IMR-90 (cell line): ENCODE data around the gene MICAL1. TPM values are rescaled to one million over a fixed set of nuclear protein-coding genes. Genes with fewer than 3 reads are reported as not detected.

Source experiments
- ATAC-seq: fragments of 200-7000 bp; cut with Tn5 transposase; 2 replicates; pipeline ENCODE4 v1.9.1; 2020; ENCODE audit warnings: low read depth, mild to moderate bottlenecking, moderate library complexity
- BruUV-seq: library from RNA; stranded (reverse); fragments of 400-500 nt; replicated peaks from 2 replicates; lab custom pipeline; 2021; lab: Mats Ljungman, UMichigan
- CTCF ChIA-PET: fragments of 300-600 bp; formaldehyde crosslinking; extraction: SDS; loops from one replicate; lab custom pipeline; 2021; ENCODE audit warnings: antibody characterized with exemption; lab: Yijun Ruan, JAX
- POLR2A ChIA-PET: fragments of 300-600 bp; sonication (Branson Sonifier 250); formaldehyde crosslinking; loops from one replicate; lab custom pipeline; 2022; ENCODE audit warnings: antibody characterized with exemption; ENCODE audit not compliant: unreplicated experiment; lab: Charles Lee
- DNase-seq: peaks from one replicate; pipeline ENCODE4 v3.0.0; 2013
- H2AFZ ChIP-seq: replicated peaks from 2 replicates; pipeline ENCODE3; 2013; ENCODE audit warnings: low read length, mild to moderate bottlenecking; ENCODE audit not compliant: poor library complexity
- H2AK5ac ChIP-seq: 2 replicates; pipeline ENCODE4 v1.6.1; 2013; ENCODE audit warnings: low read depth, low read length, inconsistent platforms
- H2AK9ac ChIP-seq: replicated peaks from 2 replicates; pipeline ENCODE3; 2013; ENCODE audit warnings: mild to moderate bottlenecking, low read depth, low read length, moderate library complexity; ENCODE audit not compliant: poor library complexity
- H2BK120ac ChIP-seq: 2 replicates; pipeline ENCODE4 v1.6.1; 2013; ENCODE audit warnings: low read depth, low read length, inconsistent platforms
- H2BK15ac ChIP-seq: 3 replicates; pipeline ENCODE4 v1.6.1; 2013; ENCODE audit warnings: low read depth, low read length, inconsistent platforms
- H2BK20ac ChIP-seq: 2 replicates; pipeline ENCODE4 v1.6.1; 2013; ENCODE audit warnings: low read depth, mild to moderate bottlenecking, inconsistent platforms, low read length, moderate library complexity
- H2BK5ac ChIP-seq: 2 replicates; pipeline ENCODE4 v1.6.1; 2013; ENCODE audit warnings: mild to moderate bottlenecking, low read depth, low read length, inconsistent platforms; ENCODE audit not compliant: poor library complexity, severe bottlenecking
- H3K14ac ChIP-seq: replicated peaks from 2 replicates; pipeline ENCODE4 v1.6.1; 2013; ENCODE audit warnings: low read depth, low read length, inconsistent platforms
- H3K18ac ChIP-seq: 2 replicates; pipeline ENCODE4 v1.6.1; 2013; ENCODE audit warnings: low read depth, low read length, control low read depth
- H3K23ac ChIP-seq: 2 replicates; pipeline ENCODE4 v1.6.1; 2013; ENCODE audit warnings: low read depth, low read length, inconsistent platforms
- H3K27ac ChIP-seq: 2 replicates; pipeline ENCODE4 v1.5.1; 2013; ENCODE audit warnings: mild to moderate bottlenecking, control low read depth, low read length; ENCODE audit not compliant: insufficient read depth
- H3K27me3 ChIP-seq: 2 replicates; pipeline ENCODE4 v1.6.1; 2013; ENCODE audit warnings: low read length; ENCODE audit not compliant: control insufficient read depth, insufficient read depth
- H3K36me3 ChIP-seq: 2 replicates; pipeline ENCODE4 v1.6.1; 2013; ENCODE audit warnings: low read length, mixed read lengths; ENCODE audit not compliant: control insufficient read depth, insufficient read depth
- H3K4ac ChIP-seq: 2 replicates; pipeline ENCODE4 v1.6.1; 2013; ENCODE audit warnings: low read depth, low read length, inconsistent platforms
- H3K4me1 ChIP-seq: 2 replicates; pipeline ENCODE4 v1.6.1; 2013; ENCODE audit warnings: low read length, mixed read lengths; ENCODE audit not compliant: control insufficient read depth, insufficient read depth
- H3K4me2 ChIP-seq: 2 replicates; pipeline ENCODE4 v1.6.1; 2013; ENCODE audit warnings: low read depth, mild to moderate bottlenecking, control low read depth, low read length, moderate library complexity
- H3K4me3 ChIP-seq: 2 replicates; pipeline ENCODE4 v1.5.1; 2013; ENCODE audit warnings: low read depth, mild to moderate bottlenecking, control low read depth, low read length, moderate library complexity; ENCODE audit not compliant: insufficient read depth
- H3K56ac ChIP-seq: 2 replicates; pipeline ENCODE4 v1.6.1; 2013; ENCODE audit warnings: low read length, inconsistent platforms; ENCODE audit not compliant: insufficient read depth; ENCODE audit errors: extremely low read depth
- H3K79me1 ChIP-seq, 2 experiments: 2 replicates each; pipeline ENCODE4 v1.6.1; 2013; ENCODE audit warnings: low read length in 2 of 2, inconsistent platforms in 1 of 2, low read depth in 1 of 2
- H3K9ac ChIP-seq: 2 replicates; pipeline ENCODE4 v1.6.1; 2013; ENCODE audit warnings: low read depth, low read length, control low read depth
- H3K9me1 ChIP-seq: 2 replicates; pipeline ENCODE4 v1.6.1; 2013; ENCODE audit warnings: low read length, inconsistent platforms; ENCODE audit not compliant: insufficient read depth
- H3K9me3 ChIP-seq: 2 replicates; pipeline ENCODE4 v1.6.1; 2013; ENCODE audit warnings: low read length; ENCODE audit not compliant: control insufficient read depth, insufficient read depth
- H4K20me1 ChIP-seq: 2 replicates; pipeline ENCODE4 v1.6.1; 2013; ENCODE audit warnings: low read length, inconsistent platforms; ENCODE audit not compliant: insufficient read depth
- H4K5ac ChIP-seq: 2 replicates; pipeline ENCODE4 v1.6.1; 2013; ENCODE audit warnings: mild to moderate bottlenecking, low read depth, low read length, control low read depth
- H4K8ac ChIP-seq, 2 experiments: 2 replicates each; pipeline ENCODE4 v1.6.1; 2013; ENCODE audit warnings: low read depth in 2 of 2, low read length in 2 of 2, control low read depth in 1 of 2, inconsistent platforms in 1 of 2
- H4K91ac ChIP-seq: 2 replicates; pipeline ENCODE4 v1.6.1; 2013; ENCODE audit warnings: low read depth, low read length, inconsistent platforms; ENCODE audit not compliant: insufficient read depth
- BHLHE40 ChIP-seq: fragments of 150-350 bp; IDR thresholded peaks from 2 replicates; pipeline ENCODE4 v1.6.1; 2016; ENCODE audit warnings: mild to moderate bottlenecking, low read depth, low read length
- CHD1 ChIP-seq: IDR thresholded peaks from 2 replicates; pipeline ENCODE4 v1.6.1; 2012; ENCODE audit warnings: low read depth, low read length, improper control_type of control experiment
- ELK1 ChIP-seq: fragments of 150-350 bp; IDR thresholded peaks from 2 replicates; pipeline ENCODE4 v1.6.1; 2016; ENCODE audit warnings: low read depth, mild to moderate bottlenecking, low read length, moderate library complexity, borderline replicate concordance
- FOS ChIP-seq: fragments of 150-350 bp; IDR thresholded peaks from 2 replicates; pipeline ENCODE4 v1.6.1; 2016; ENCODE audit warnings: low read depth, low read length
- MAFK ChIP-seq: IDR thresholded peaks from 2 replicates; pipeline ENCODE4 v1.6.1; 2012; ENCODE audit warnings: low read depth, low read length, improper control_type of control experiment
- MAZ ChIP-seq: IDR thresholded peaks from 2 replicates; pipeline ENCODE4 v1.6.1; 2012; ENCODE audit warnings: low read depth, mild to moderate bottlenecking, low read length, improper control_type of control experiment, moderate library complexity, borderline replicate concordance
- MXI1 ChIP-seq: IDR thresholded peaks from 2 replicates; pipeline ENCODE4 v1.6.1; 2012; ENCODE audit warnings: low read depth, mild to moderate bottlenecking, low read length, moderate library complexity, borderline replicate concordance
- NFE2L2 ChIP-seq: fragments of 150-350 bp; IDR thresholded peaks from 2 replicates; pipeline ENCODE4 v1.6.1; 2016; ENCODE audit warnings: low read depth, mild to moderate bottlenecking, low read length
- POLR2A ChIP-seq: IDR thresholded peaks from 2 replicates; pipeline ENCODE4 v1.6.1; 2012; ENCODE audit warnings: mild to moderate bottlenecking, low read depth, low read length
- RAD21 ChIP-seq: IDR thresholded peaks from 2 replicates; pipeline ENCODE4 v1.6.1; 2012; ENCODE audit warnings: low read length, improper control_type of control experiment
- RCOR1 ChIP-seq: IDR thresholded peaks from 2 replicates; pipeline ENCODE4 v1.6.1; 2012; ENCODE audit warnings: mild to moderate bottlenecking, low read length, improper control_type of control experiment; ENCODE audit not compliant: insufficient replicate concordance
- RFX5 ChIP-seq: IDR thresholded peaks from 2 replicates; pipeline ENCODE4 v1.8.0; 2012; ENCODE audit warnings: low read depth, mild to moderate bottlenecking, low read length, moderate library complexity
- SMC3 ChIP-seq: fragments of 150-350 bp; IDR thresholded peaks from 2 replicates; pipeline ENCODE4 v1.6.1; 2016; ENCODE audit warnings: low read depth, mild to moderate bottlenecking, antibody characterized with exemption, low read length, moderate library complexity
- USF2 ChIP-seq: fragments of 150-350 bp; IDR thresholded peaks from 2 replicates; pipeline ENCODE4 v1.6.1; 2017; ENCODE audit warnings: mild to moderate bottlenecking, antibody characterized with exemption, low read length, low read depth
- WGBS, 2 experiments: methylation state at CpG; one replicate each; pipeline versions ENCODE4 v1.1.5 to v1.1.7; 2013; ENCODE audit warnings: missing lambda C conversion rate in 2 of 2; ENCODE audit not compliant: insufficient read length in 1 of 2; ENCODE audit errors: extremely low coverage in 2 of 2; 5-methylcytosine and 5-hydroxymethylcytosine counted together
- dilution Hi-C: fragments of 300-500 bp; cut with HindIII; formaldehyde crosslinking; loops from one replicate; pipeline ENCODE4 v1.14.3; 2018; ENCODE audit warnings: low sequenced_read_pairs; ENCODE audit not compliant: unreplicated experiment
- in situ Hi-C: fragments of 300-500 bp; cut with MboI; formaldehyde crosslinking; loops from 3 replicates; pipeline ENCODE4 v1.14.3; 2019; ENCODE audit warnings: low sequenced_read_pairs, inconsistent platforms, mixed read lengths
- intact Hi-C: fragments of 100-400 bp; cut with micrococcal nuclease; formaldehyde crosslinking; loops from 2 replicates; pipeline ENCODE4 v1.10.0; 2022
- polyA plus RNA-seq, 3 experiments: library from polyadenylated mRNA; depleted of rRNA; stranded (reverse); fragments of >200 nt; gene quantifications; 2 replicates each; pipeline ENCODE4 v1.2.3, GENCODE V29; 2012; ENCODE audit warnings: low replicate concordance in 1 of 3
- total RNA-seq: library from RNA; depleted of rRNA; stranded (reverse); fragments of >200 nt; gene quantifications from 2 replicates; pipeline ENCODE4 v1.2.3, GENCODE V29; 2012

MICAL1 gene
- total and polyA plus RNA-seq, 2 of the 4 experiments (the other 2 are of a cell fraction), result 30.5 to 57.1 TPM

- H3K56ac ChIP-seq, result no peak overlapping the region
- H3K27ac ChIP-seq, result no peak overlapping the region
- in situ Hi-C loops, result no loop called here
- no CpG with 5 or more reads among the region's 8 CpGs for WGBS, 2 experiments
- peaks cover 16% of the 10 kb centered on the region; the same call in 1 of the 2 replicates for H3K9me1 ChIP-seq
- H2BK5ac ChIP-seq, result no peak overlapping the region
- intact Hi-C loops, result no loop called here
- H3K9ac ChIP-seq, result no peak overlapping the region
- H4K8ac ChIP-seq, result no peak overlapping the region
- H3K4ac ChIP-seq, result no peak overlapping the region
- no peak overlapping the region for H2BK15ac ChIP-seq
- H3K4me2 ChIP-seq, result no peak overlapping the region
- H3K4me3 ChIP-seq, result no peak overlapping the region
- H3K9me3 ChIP-seq, result no peaks in the 10 kb centered on the region
- BruUV-seq, result no TSS peak
- H4K91ac ChIP-seq, result no peak overlapping the region
- no peak overlapping the region for H2AK9ac ChIP-seq
- no peak overlapping the region for H3K18ac ChIP-seq
- H4K5ac ChIP-seq, result no peak overlapping the region
- H4K20me1 ChIP-seq, result peaks cover 7% of the 10 kb centered on the region; the same call in 1 of the 2 replicates
- peaks cover 70% of the 10 kb centered on the region for H3K36me3 ChIP-seq
- H2AK5ac ChIP-seq, result no peak overlapping the region
- H2BK120ac ChIP-seq, result no peak overlapping the region
- H3K79me1 ChIP-seq, result peaks cover 3 to 24% of the 10 kb centered on the region in 2 experiments
- dilution Hi-C loops, result no loop called here
- POLR2A ChIA-PET, result no interaction called here
- no peaks in the 10 kb centered on the region for H3K4me1 ChIP-seq
- no peak for TF ChIP-seq SMC3
- no peak for TF ChIP-seq MAFK
- TF ChIP-seq MXI1, result no peak
- TF ChIP-seq NFE2L2, result no peak
- TF ChIP-seq MAZ, result no peak
- no peak for TF ChIP-seq BHLHE40
- TF ChIP-seq ELK1, result no peak
- TF ChIP-seq RFX5, result no peak
- no peak for TF ChIP-seq POLR2A
- no peak for TF ChIP-seq RAD21
- no peak for TF ChIP-seq CHD1
- TF ChIP-seq RCOR1, result no peak
- TF ChIP-seq FOS, result no peak
- no peak for TF ChIP-seq USF2
- no peaks in the 10 kb centered on the region for H3K27me3 ChIP-seq
- H3K14ac ChIP-seq, result no peak overlapping the region
- H3K23ac ChIP-seq, result no peak overlapping the region
- no peak for DNase-seq
- no peak overlapping the region for H2AFZ ChIP-seq
- peak; percentile 13; the same call in 1 of the 2 replicates for ATAC-seq
- CTCF ChIA-PET, result no interaction called here
- H2BK20ac ChIP-seq, result no peak overlapping the region
Measured at GRCh38 chr6:109447878-109448555, 7.6 kb downstream of the MICAL1 start.
